Neural cell (in vitro differentiated cells): ENCODE data around the gene LRP1-AS. TPM values are rescaled to one million over a fixed set of nuclear protein-coding genes. Genes with fewer than 3 reads are reported as not detected.

Experiments
- H2AFZ ChIP-seq: fragments of 200-600, 300-800 bp; sonication (generic), shearing (Covaris generic); 2 replicates; pipeline ENCODE4 v1.6.0; 2014; ENCODE audit warnings: low read depth, mild to moderate bottlenecking, antibody characterized with exemption, low read length, moderate library complexity
- H3F3A ChIP-seq: fragments of 200-600 bp; shearing (Covaris generic); 2 replicates; pipeline ENCODE4 v1.6.1; 2016; ENCODE audit warnings: mild to moderate bottlenecking, moderate library complexity, mixed read lengths, antibody characterized with exemption, low read length; ENCODE audit not compliant: insufficient read depth, poor library complexity, severe bottlenecking
- H3K27ac ChIP-seq: fragments of 200-600, 300-800 bp; sonication (generic), shearing (Covaris generic); 2 replicates; pipeline ENCODE4 v1.5.1; 2014; ENCODE audit warnings: mild to moderate bottlenecking, low read length, moderate library complexity
- H3K27me3 ChIP-seq: fragments of 300-800, 200-600 bp; sonication (generic), shearing (Covaris generic); 2 replicates; pipeline ENCODE4 v1.6.0; 2014; ENCODE audit warnings: mild to moderate bottlenecking, low read depth, low read length, moderate library complexity; ENCODE audit not compliant: insufficient read depth
- H3K36me3 ChIP-seq: fragments of 300-800, 200-600 bp; sonication (generic), shearing (Covaris generic); 2 replicates; pipeline ENCODE4 v1.5.1; 2014; ENCODE audit warnings: mild to moderate bottlenecking, antibody characterized with exemption, low read length, moderate library complexity; ENCODE audit not compliant: insufficient read depth
- H3K4me2 ChIP-seq: fragments of 300-800, 200-600 bp; sonication (generic), shearing (Covaris generic); 2 replicates; pipeline ENCODE4 v1.6.0; 2014; ENCODE audit warnings: mild to moderate bottlenecking, low read length
- H3K4me3 ChIP-seq: fragments of 300-800, 200-600 bp; sonication (generic), shearing (Covaris generic); 2 replicates; pipeline ENCODE4 v1.5.1; 2014; ENCODE audit warnings: mild to moderate bottlenecking, low read length, moderate library complexity
- H3K79me2 ChIP-seq: fragments of 200-600 bp; shearing (Covaris generic); replicated peaks from 2 replicates; pipeline ENCODE4 v1.6.0; 2014; ENCODE audit warnings: mild to moderate bottlenecking, low read length, moderate library complexity; ENCODE audit not compliant: insufficient read depth
- H3K9ac ChIP-seq: fragments of 300-800, 200-600 bp; sonication (generic), shearing (Covaris generic); 2 replicates; pipeline ENCODE4 v1.6.1; 2016; ENCODE audit warnings: mild to moderate bottlenecking, low read length, mixed read lengths
- H3K9me2 ChIP-seq: fragments of 200-600 bp; shearing (Covaris generic); 2 replicates; pipeline ENCODE4 v1.6.1; 2016; ENCODE audit warnings: mild to moderate bottlenecking, low read length, mixed read lengths; ENCODE audit not compliant: insufficient read depth
- H3K9me3 ChIP-seq: fragments of 200-600, 300-800 bp; sonication (generic), shearing (Covaris generic); 2 replicates; pipeline ENCODE4 v1.6.1; 2016; ENCODE audit warnings: mild to moderate bottlenecking, mixed run types, low read length, moderate library complexity, mixed read lengths
- H4K20me1 ChIP-seq: fragments of 200-600 bp; shearing (Covaris generic); 2 replicates; pipeline ENCODE4 v1.6.1; 2016; ENCODE audit warnings: mild to moderate bottlenecking, mixed run types; ENCODE audit not compliant: insufficient read depth
- EP300 ChIP-seq: fragments of 450-650 bp; conservative IDR thresholded peaks from 2 replicates; pipeline ENCODE4 v1.6.1; 2014; ENCODE audit warnings: antibody characterized with exemption, mild to moderate bottlenecking, moderate library complexity; ENCODE audit not compliant: poor library complexity, severe bottlenecking
- EZH2 ChIP-seq: fragments of 200-600, 300-800 bp; shearing (Covaris generic), sonication (generic); IDR thresholded peaks from 2 replicates; pipeline ENCODE4 v1.6.1; 2014; ENCODE audit warnings: antibody characterized with exemption, low read length, borderline replicate concordance, mild to moderate bottlenecking; ENCODE audit not compliant: insufficient read depth, poor library complexity, severe bottlenecking
- MXI1 ChIP-seq: fragments of 450-650 bp; conservative IDR thresholded peaks from 2 replicates; pipeline ENCODE4 v1.6.1; 2014; ENCODE audit warnings: antibody characterized with exemption, mild to moderate bottlenecking; ENCODE audit not compliant: poor library complexity, severe bottlenecking
- POLR2AphosphoS5 ChIP-seq: IDR thresholded peaks from 2 replicates; pipeline ENCODE4 v1.6.1; 2012
- RAD21 ChIP-seq: fragments of 450-650 bp; conservative IDR thresholded peaks from 2 replicates; pipeline ENCODE4 v1.6.1; 2014; ENCODE audit warnings: antibody characterized with exemption, mild to moderate bottlenecking, moderate library complexity
- SMC3 ChIP-seq: fragments of 450-650 bp; conservative IDR thresholded peaks from 2 replicates; pipeline ENCODE4 v1.6.1; 2014; ENCODE audit warnings: antibody characterized with exemption, mild to moderate bottlenecking, moderate library complexity; ENCODE audit not compliant: poor library complexity
- TAF1 ChIP-seq: IDR thresholded peaks from 2 replicates; pipeline ENCODE4 v1.6.1; 2012; ENCODE audit warnings: low read depth
- polyA plus RNA-seq: library from polyadenylated mRNA; depleted of rRNA; stranded (reverse); fragments of >200 nt; gene quantifications from 2 replicates; pipeline ENCODE4 v1.2.3, GENCODE V29; 2014
- TF ChIP-seq, protein P1 (sequence below): fragments of 450-650 bp; IDR thresholded peaks from 2 replicates; pipeline ENCODE4 v1.5.1; 2014; ENCODE audit warnings: antibody characterized with exemption, mild to moderate bottlenecking, moderate library complexity; ENCODE audit not compliant: poor library complexity, severe bottlenecking
- TF ChIP-seq, protein P2 (sequence below): IDR thresholded peaks from 2 replicates; pipeline ENCODE4 v1.6.1; 2012; ENCODE audit warnings: borderline replicate concordance

The LRP1-AS gene
- polyA plus RNA-seq, 1 donor from 2014 or later = not detected

DNA sequence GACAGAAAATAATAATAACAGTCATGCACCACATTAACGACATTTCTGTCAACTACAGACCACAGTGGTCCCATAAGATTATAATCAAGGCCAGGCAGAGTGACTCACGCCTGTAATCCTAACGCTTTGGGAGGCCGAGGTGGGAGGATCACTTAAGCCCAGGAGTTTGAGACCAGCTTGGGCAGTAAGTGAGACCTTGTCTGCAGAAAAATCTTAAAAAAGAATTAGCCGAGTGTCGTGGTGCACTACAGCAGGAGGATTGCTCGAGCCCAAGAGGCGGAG is 49.9 kb downstream of the LRP1-AS start:
- H3K4me2 ChIP-seq = no peak overlapping the region
- no peaks in the 10 kb centered on the region for H3K79me2 ChIP-seq
- no peaks in the 10 kb centered on the region for H3K9me3 ChIP-seq
- H3K4me3 ChIP-seq = no peak overlapping the region
- no peak overlapping the region for H3K9ac ChIP-seq
- H3K27ac ChIP-seq = no peak overlapping the region
- H3F3A ChIP-seq = no peaks in the 10 kb centered on the region
- no peaks in the 10 kb centered on the region for H4K20me1 ChIP-seq
- H3K27me3 ChIP-seq = no peaks in the 10 kb centered on the region
- H2AFZ ChIP-seq = no peak overlapping the region
- H3K36me3 ChIP-seq = no peaks in the 10 kb centered on the region
- H3K9me2 ChIP-seq = no peaks in the 10 kb centered on the region
- TF ChIP-seq, protein P1, sequence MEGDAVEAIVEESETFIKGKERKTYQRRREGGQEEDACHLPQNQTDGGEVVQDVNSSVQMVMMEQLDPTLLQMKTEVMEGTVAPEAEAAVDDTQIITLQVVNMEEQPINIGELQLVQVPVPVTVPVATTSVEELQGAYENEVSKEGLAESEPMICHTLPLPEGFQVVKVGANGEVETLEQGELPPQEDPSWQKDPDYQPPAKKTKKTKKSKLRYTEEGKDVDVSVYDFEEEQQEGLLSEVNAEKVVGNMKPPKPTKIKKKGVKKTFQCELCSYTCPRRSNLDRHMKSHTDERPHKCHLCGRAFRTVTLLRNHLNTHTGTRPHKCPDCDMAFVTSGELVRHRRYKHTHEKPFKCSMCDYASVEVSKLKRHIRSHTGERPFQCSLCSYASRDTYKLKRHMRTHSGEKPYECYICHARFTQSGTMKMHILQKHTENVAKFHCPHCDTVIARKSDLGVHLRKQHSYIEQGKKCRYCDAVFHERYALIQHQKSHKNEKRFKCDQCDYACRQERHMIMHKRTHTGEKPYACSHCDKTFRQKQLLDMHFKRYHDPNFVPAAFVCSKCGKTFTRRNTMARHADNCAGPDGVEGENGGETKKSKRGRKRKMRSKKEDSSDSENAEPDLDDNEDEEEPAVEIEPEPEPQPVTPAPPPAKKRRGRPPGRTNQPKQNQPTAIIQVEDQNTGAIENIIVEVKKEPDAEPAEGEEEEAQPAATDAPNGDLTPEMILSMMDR = no peak
- TF ChIP-seq EZH2 = no peak
- TF ChIP-seq MXI1 = no peak
- TF ChIP-seq, protein P2, sequence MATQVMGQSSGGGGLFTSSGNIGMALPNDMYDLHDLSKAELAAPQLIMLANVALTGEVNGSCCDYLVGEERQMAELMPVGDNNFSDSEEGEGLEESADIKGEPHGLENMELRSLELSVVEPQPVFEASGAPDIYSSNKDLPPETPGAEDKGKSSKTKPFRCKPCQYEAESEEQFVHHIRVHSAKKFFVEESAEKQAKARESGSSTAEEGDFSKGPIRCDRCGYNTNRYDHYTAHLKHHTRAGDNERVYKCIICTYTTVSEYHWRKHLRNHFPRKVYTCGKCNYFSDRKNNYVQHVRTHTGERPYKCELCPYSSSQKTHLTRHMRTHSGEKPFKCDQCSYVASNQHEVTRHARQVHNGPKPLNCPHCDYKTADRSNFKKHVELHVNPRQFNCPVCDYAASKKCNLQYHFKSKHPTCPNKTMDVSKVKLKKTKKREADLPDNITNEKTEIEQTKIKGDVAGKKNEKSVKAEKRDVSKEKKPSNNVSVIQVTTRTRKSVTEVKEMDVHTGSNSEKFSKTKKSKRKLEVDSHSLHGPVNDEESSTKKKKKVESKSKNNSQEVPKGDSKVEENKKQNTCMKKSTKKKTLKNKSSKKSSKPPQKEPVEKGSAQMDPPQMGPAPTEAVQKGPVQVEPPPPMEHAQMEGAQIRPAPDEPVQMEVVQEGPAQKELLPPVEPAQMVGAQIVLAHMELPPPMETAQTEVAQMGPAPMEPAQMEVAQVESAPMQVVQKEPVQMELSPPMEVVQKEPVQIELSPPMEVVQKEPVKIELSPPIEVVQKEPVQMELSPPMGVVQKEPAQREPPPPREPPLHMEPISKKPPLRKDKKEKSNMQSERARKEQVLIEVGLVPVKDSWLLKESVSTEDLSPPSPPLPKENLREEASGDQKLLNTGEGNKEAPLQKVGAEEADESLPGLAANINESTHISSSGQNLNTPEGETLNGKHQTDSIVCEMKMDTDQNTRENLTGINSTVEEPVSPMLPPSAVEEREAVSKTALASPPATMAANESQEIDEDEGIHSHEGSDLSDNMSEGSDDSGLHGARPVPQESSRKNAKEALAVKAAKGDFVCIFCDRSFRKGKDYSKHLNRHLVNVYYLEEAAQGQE = no peak
- no peak for TF ChIP-seq SMC3
- no peak for TF ChIP-seq TAF1
- no peak for TF ChIP-seq POLR2AphosphoS5
- no peak for TF ChIP-seq EP300
- TF ChIP-seq RAD21 = no peak

DNA sequence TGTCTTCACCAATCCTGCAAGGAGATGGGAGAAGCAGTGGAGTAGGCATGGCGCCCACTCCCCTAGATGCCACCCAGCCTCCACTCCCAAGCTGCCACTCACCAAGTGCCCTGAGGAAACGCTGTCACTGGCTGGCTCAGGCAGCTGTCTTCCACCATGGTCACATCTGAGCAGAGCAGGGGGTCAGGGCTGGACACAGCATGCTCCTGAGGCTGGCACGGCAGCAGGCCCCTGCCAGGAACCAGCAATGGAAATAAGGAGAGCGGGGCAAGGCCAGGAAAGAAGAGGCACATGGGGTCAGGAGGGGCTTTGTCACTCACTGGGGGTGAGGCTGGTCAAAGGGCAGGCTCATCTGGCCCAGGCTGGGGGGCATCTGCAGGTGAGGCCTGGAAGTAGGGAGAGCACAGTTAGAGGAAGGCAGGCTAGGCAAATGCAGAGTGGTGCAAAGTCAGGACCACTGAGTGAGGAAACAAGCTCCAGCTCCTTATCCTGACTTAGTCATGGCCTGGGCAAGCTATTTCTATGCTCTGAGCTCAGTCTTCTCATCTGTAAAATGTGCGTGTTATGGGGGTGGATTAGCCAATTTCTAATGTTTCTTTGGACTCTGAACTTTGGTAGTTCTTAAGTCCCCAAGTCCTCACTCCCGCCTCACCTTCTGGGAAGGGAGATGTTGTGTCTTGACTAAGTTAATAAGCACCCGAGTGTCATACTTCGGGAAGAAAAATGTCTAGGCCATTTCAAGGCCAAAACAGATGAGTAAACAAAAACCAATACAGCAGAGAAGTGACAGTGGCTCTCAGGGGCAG is 50.5 kb downstream of the LRP1-AS start:
- Histone ChIP-seq H4K20me1 (no peaks in the 10 kb centered on the region), H3F3A (no peaks in the 10 kb centered on the region), H2AFZ (no peak overlapping the region), H3K9ac (no peak overlapping the region), H3K36me3 (no peaks in the 10 kb centered on the region), H3K9me2 (no peaks in the 10 kb centered on the region), H3K27ac (no peak overlapping the region), H3K4me3 (no peak overlapping the region), H3K27me3 (no peaks in the 10 kb centered on the region), H3K9me3 (no peaks in the 10 kb centered on the region), H3K4me2 (no peak overlapping the region), H3K79me2 (no peaks in the 10 kb centered on the region)
- TF ChIP-seq, protein P1 = no peak
- no peak for TF ChIP-seq MXI1
- TF ChIP-seq, protein P2 = no peak
- no peak for TF ChIP-seq POLR2AphosphoS5
- no peak for TF ChIP-seq RAD21
- TF ChIP-seq TAF1 = no peak
- TF ChIP-seq EP300 = no peak
- no peak for TF ChIP-seq EZH2
- no peak for TF ChIP-seq SMC3
